OCI-LY7 (cell line): ENCODE data around the gene COL4A2.

Experiments
- EZH2phosphoT487 ChIP-seq: fragments of 200-600 bp; sonication (generic); IDR thresholded peaks from 2 replicates; pipeline ENCODE4 v1.6.1; 2018; ENCODE audit warnings: low read depth, borderline replicate concordance, mild to moderate bottlenecking, mixed run types, antibody characterized with exemption, low read length, moderate library complexity, mixed read lengths
- TF ChIP-seq, protein P1 (sequence below): fragments of 200-600 bp; sonication (generic); conservative IDR thresholded peaks from 2 replicates; pipeline ENCODE4 v1.5.1; 2014; ENCODE audit warnings: mild to moderate bottlenecking, antibody characterized with exemption, low read length, moderate library complexity, mixed read lengths

DNA sequence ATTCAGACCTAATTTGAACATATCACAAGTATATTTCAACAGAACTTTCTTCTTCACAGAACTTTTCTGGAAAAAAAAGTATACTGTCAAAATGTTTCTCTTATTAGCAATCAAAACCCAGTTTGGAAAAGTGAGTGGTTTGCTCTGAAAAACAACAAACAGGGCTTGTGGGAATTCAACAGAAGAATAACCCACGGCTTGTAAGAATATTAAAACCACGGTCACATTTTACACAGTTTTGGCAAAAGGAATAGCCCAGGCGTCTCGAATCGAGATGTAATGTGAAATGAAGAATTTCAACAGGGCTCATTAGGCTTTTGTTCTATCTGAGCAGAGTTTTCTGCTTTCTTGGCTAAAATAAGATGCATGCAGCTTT, 70.7 kb downstream of the COL4A2 start:
- TF ChIP-seq, protein P1, sequence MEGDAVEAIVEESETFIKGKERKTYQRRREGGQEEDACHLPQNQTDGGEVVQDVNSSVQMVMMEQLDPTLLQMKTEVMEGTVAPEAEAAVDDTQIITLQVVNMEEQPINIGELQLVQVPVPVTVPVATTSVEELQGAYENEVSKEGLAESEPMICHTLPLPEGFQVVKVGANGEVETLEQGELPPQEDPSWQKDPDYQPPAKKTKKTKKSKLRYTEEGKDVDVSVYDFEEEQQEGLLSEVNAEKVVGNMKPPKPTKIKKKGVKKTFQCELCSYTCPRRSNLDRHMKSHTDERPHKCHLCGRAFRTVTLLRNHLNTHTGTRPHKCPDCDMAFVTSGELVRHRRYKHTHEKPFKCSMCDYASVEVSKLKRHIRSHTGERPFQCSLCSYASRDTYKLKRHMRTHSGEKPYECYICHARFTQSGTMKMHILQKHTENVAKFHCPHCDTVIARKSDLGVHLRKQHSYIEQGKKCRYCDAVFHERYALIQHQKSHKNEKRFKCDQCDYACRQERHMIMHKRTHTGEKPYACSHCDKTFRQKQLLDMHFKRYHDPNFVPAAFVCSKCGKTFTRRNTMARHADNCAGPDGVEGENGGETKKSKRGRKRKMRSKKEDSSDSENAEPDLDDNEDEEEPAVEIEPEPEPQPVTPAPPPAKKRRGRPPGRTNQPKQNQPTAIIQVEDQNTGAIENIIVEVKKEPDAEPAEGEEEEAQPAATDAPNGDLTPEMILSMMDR: no peak
- no peak for TF ChIP-seq EZH2phosphoT487
